ENCODE results near the gene THAP9.
"Not testable (repeated sequence)": the region's sequence is repeated elsewhere in the genome, so short reads cannot be mapped to it uniquely, and the experiment has no call there.

Gene THAP9, protein sequence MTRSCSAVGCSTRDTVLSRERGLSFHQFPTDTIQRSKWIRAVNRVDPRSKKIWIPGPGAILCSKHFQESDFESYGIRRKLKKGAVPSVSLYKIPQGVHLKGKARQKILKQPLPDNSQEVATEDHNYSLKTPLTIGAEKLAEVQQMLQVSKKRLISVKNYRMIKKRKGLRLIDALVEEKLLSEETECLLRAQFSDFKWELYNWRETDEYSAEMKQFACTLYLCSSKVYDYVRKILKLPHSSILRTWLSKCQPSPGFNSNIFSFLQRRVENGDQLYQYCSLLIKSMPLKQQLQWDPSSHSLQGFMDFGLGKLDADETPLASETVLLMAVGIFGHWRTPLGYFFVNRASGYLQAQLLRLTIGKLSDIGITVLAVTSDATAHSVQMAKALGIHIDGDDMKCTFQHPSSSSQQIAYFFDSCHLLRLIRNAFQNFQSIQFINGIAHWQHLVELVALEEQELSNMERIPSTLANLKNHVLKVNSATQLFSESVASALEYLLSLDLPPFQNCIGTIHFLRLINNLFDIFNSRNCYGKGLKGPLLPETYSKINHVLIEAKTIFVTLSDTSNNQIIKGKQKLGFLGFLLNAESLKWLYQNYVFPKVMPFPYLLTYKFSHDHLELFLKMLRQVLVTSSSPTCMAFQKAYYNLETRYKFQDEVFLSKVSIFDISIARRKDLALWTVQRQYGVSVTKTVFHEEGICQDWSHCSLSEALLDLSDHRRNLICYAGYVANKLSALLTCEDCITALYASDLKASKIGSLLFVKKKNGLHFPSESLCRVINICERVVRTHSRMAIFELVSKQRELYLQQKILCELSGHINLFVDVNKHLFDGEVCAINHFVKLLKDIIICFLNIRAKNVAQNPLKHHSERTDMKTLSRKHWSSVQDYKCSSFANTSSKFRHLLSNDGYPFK

GRCh38 chr4:82900411-82901182 lies at the start of gene THAP9:
Gene THAP9, plus strand, starts transcription at chr4:82900735. Its CDS starts 68 bp downstream, at chr4:82900803.
- peak; percentile 99 for DNase-seq (ENCODE audit: low spot score)

DNA sequence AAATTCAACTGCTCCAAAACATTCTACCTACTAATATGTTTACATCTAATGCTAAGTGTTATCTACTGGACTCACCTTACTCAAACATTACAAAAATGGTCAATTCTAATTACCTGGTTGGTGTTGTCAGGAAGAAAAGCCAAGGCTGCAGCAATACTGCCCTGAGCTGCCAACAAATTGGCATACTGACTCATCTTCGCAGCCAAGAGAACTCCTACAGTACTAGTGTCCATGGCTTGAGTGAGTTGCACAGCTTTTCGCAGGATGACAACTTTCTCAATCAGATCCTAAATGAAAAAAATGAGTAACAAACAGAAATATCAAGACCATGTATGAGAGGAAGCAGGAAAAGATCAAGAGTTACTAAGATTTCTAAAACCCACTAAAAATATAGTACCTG lies 49.2 kb upstream of the THAP9 start:
- DNase-seq (ENCODE audit: low spot score): no peak

GRCh38 chr4:82851885-82852750 lies 48.4 kb upstream of the THAP9 start:
- peak; percentile 49 for DNase-seq (ENCODE audit: low spot score)

DNA sequence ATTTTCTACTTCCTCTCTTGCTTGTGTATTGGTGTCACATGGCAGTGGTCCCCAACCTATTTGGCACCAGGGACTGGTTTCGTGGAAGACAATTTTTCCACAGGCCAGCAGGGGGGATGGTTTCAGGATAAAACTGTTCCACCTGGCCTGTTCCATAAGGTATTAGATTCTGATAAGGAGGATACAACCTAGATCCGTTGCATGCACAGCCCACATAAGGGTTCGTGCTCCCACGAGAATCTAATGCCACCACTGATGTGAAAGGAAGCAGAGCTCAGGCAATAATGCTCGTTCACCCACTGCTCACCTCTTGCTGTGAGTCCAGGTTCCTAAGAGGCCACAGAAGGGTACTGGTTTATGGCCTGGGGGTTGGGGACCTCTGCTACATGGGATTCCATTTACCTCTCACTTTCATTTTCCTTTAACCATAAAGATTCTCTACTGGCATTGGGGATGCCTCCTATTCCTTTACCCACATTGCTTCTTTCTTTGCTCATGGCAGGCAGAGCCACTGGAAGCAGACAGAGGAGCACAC lies 47.7 kb upstream of the THAP9 start:
- DNase-seq (ENCODE audit: low spot score): no peak

DNA sequence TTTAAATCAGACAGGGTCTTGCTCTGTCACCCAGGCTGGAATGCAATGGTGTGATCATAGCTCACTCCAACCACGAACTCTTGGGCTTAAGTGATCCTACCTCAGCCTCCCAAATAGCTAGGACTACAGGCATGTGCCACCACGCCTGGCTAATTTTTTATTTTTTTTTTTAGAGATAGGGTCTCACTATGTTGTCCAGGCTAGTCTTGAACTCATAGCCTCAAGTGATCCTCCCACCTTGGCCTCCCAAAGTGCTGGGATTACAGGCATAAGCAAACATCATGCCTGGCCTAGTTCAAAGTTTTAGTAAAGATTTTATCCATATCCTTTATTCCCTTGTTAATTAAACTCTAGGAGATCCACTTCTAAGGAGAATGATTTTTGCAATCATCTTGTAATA lies 40.0 kb upstream of the THAP9 start:
- DNase-seq (ENCODE audit: low spot score): not testable (repeated sequence)

DNA sequence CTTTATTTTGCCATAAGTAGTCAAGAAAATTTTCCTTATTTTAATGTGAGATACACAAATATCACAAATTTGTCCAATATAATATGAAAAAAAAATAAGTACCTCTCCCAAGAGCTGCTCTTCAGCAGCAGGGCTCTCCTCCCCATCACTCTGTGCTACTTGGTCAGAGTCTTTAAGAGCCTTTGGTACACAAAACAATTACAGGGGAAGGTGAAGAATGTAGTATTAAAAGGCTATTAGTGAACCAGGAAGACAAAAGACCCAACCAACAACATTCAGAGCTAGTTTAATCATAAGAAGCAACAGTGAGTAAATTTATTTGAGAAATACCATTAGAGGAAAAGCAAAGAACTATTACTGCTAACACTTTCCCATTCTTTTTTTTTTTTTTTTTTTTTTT lies 39.0 kb upstream of the THAP9 start:
- no peak for DNase-seq (ENCODE audit: low spot score)

GRCh38 chr4:82864336-82864979 lies 36.1 kb upstream of the THAP9 start:
- DNase-seq (ENCODE audit: low spot score): no peak

- DNase-seq (ENCODE audit: low spot score): peak; percentile 62
These were observed 34.9 kb upstream of the THAP9 start for GRCh38 chr4:82865592-82865991.

DNA sequence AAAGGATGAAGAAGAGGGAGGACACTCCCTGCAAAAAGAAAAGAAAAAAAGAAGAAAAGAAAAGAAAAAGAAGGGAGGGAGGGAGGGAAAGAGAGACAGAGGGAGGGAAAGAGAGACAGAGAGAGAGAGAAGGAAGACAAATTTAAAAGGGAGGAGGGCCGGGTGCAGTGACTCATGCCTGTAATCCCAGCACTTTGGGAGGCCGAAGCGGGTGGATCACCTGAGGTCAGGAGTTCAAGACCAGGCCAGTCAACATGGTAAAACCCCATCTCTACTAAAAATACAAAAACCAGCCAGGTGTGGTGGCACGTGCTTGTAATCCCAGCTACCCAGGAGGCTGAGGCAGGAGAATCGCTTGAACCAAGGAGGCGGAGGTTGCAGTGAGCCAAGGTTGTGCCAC lies 34.5 kb upstream of the THAP9 start:
- not testable (repeated sequence) for DNase-seq (ENCODE audit: low spot score)

DNA sequence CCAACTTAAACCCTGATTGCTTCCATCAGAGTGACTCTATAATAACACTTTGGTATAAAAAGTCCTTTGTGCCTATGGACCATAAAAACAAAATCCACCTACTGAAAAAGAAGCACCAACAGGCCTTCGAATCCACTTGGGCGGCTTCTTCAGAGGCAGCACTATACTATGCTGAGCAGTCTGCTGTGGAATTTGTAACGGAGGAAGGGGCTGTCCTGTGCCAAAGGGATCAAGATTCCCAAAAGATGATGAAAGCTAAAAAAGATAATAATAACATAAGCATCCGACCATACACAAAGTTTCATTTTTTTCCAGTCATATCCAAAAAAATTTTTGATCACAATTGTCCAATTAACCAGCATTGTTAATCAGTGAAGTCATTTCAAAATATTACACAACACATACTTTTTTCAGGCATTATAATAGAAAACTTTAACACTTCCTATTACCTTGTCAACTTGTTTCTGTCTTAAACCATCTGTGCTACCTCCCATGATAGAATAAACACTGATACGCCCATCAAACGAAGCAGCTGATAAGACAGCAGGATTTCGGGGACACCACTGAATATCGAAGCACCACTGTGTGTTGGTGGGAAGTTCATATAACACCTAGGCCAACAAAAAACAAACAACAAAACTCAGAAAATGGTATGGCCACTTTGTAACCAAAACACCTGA lies 33.7 kb upstream of the THAP9 start:
- DNase-seq (ENCODE audit: low spot score): no peak

GRCh38 chr4:82868572-82868971 lies 32.0 kb upstream of the THAP9 start:
- no peak for DNase-seq (ENCODE audit: low spot score)

GRCh38 chr4:82885410-82885809 lies 15.1 kb upstream of the THAP9 start:
- no peak for DNase-seq (ENCODE audit: low spot score)

GRCh38 chr4:82886147-82886942 lies 14.2 kb upstream of the THAP9 start:
- DNase-seq (ENCODE audit: low spot score): no peak

- no peak for DNase-seq (ENCODE audit: low spot score)
These were observed 11.2 kb upstream of the THAP9 start for GRCh38 chr4:82889287-82889686.

- no peak for DNase-seq (ENCODE audit: low spot score)
These were observed 10.0 kb upstream of the THAP9 start for GRCh38 chr4:82890528-82890900.

DNA sequence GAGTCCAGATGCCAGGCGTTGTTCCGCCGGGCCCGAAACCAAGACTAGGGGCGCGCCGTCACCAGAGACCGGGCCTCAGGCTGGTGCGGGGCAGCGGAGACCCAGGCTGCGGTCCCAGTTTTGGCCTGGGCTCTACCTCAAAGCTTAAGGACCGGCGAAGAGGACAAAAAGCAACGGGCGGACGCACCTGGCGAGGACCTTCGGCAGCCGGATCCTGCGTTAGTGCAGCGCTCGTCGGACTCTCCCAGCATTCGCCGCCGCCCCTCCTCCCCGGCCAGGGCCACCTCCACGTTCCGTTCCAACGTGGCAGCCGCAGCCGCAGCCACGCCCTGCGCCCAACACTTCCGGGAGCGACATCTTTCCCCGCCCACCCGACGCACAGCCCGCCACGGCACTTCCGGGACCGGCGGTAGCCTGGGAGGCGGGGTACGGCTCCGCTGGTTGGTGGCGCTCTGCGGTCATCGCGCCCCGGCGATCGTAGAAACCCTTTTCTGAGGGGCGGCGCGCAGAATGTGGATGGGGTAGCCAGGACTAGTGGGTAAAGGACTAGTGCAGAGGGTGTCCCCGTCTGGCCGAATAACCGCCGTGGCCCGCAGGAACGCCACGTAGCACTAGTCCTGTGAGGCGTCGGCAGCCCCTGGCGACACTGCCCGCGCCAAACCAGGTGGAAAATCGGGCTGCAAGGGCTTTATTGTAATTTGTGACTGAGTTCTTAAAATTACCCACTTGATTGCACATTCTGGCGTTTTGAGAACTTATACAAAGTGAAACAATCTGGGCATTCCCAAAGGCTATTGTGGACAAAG lies 9.4 kb upstream of the THAP9 start, which contains the start of gene SEC31A:
Gene SEC31A, minus strand, starts transcription at position 253 of the 806 bp plus-strand sequence. CDS start 9,217 bp downstream, outside the sequence.
- DNase-seq (ENCODE audit: low spot score): peak; percentile 95

- DNase-seq (ENCODE audit: low spot score): no peak
These were observed 8.6 kb upstream of the THAP9 start for GRCh38 chr4:82891707-82892466.
